HG03039 (cell line): Measurements from ENCODE around the gene GPBP1L1.

Source experiments
- ATAC-seq: cut with Tn5 transposase; IDR thresholded peaks from one replicate; pipeline ENCODE4 v1.9.1; 2021; ENCODE audit warnings: mild to moderate bottlenecking, moderate library complexity; ENCODE audit not compliant: unreplicated experiment

GPBP1L1 gene

GRCh38 chr1:45643978-45644377, 42.4 kb downstream of the GPBP1L1 start:
- ATAC-seq: no peak

GRCh38 chr1:45643321-45643720, 43.0 kb downstream of the GPBP1L1 start:
- ATAC-seq: no peak

GRCh38 chr1:45640293-45640692, 46.0 kb downstream of the GPBP1L1 start:
- ATAC-seq: no peak

- no peak for ATAC-seq
These were observed 51.1 kb downstream of the GPBP1L1 start for GRCh38 chr1:45635211-45635610.

- no peak for ATAC-seq
These were observed 55.9 kb downstream of the GPBP1L1 start for GRCh38 chr1:45630429-45630828.

GRCh38 chr1:45629035-45629434, 57.3 kb downstream of the GPBP1L1 start:
- no peak for ATAC-seq

GRCh38 chr1:45623972-45624371, 62.4 kb downstream of the GPBP1L1 start, which contains the start of gene CCDC17:
TSS of gene CCDC17 (minus strand) at chr1:45624054. CDS start at chr1:45623909, 145 bp downstream.
- ATAC-seq: no peak

GRCh38 chr1:45622524-45623394, 63.6 kb downstream of the GPBP1L1 start:
- no peak for ATAC-seq

GRCh38 chr1:45621895-45622523, 64.3 kb downstream of the GPBP1L1 start:
- no peak for ATAC-seq

GRCh38 chr1:45621501-45621836, 64.9 kb downstream of the GPBP1L1 start:
- no peak for ATAC-seq

- ATAC-seq: no peak
These were observed 65.5 kb downstream of the GPBP1L1 start for GRCh38 chr1:45620588-45621500.

GRCh38 chr1:45619149-45619921, 67.0 kb downstream of the GPBP1L1 start:
- ATAC-seq: no peak

- ATAC-seq: no peak
These were observed 68.7 kb downstream of the GPBP1L1 start for GRCh38 chr1:45617618-45618017.

- no peak for ATAC-seq
These were observed 70.4 kb downstream of the GPBP1L1 start for GRCh38 chr1:45615885-45616284.

- ATAC-seq: no peak
These were observed 73.3 kb downstream of the GPBP1L1 start for GRCh38 chr1:45612941-45613579.

- ATAC-seq: no peak
These were observed 75.6 kb downstream of the GPBP1L1 start for GRCh38 chr1:45610589-45611226.

- no peak for ATAC-seq
These were observed 77.9 kb downstream of the GPBP1L1 start for GRCh38 chr1:45608175-45609156.

- ATAC-seq: no peak
These were observed 78.8 kb downstream of the GPBP1L1 start for GRCh38 chr1:45607404-45608074.
